ENCODE data around the gene CMSS1. TPM values are rescaled to one million over a fixed set of nuclear protein-coding genes. Genes with fewer than 3 reads are reported as not detected.

Gene CMSS1
- total RNA-seq, 1 donor from 2014 or later, result 17.3 TPM

GRCh38 chr3:100068826-100069225, 251.2 kb downstream of the CMSS1 start:
- Histone ChIP-seq H3K9me3 (no peaks in the 10 kb centered on the region), H3K27ac (no peak overlapping the region), H3K4me1 (peaks cover 35% of the 10 kb centered on the region), H3K27me3 (ENCODE audit: low read depth) (no peaks in the 10 kb centered on the region), H3K4me3 (no peak overlapping the region), H3K36me3 (no peaks in the 10 kb centered on the region)
- DNase-seq (peak; percentile 83), ATAC-seq (peak; percentile 93)
- intact Hi-C loops (cut with DNase I), result loop anchor here (10.0 kb wide), 1 partner anchor 186 kb away; no protein-coding TSS in a partner anchor
- TF ChIP-seq CTCF (IDR thresholded peaks at IDR 0.05), result peak; percentile 80

- H3K4me1 ChIP-seq, result peaks cover 35% of the 10 kb centered on the region
- no peak for TF ChIP-seq CTCF (IDR thresholded peaks at IDR 0.05)
- intact Hi-C loops (cut with DNase I), result loop anchor here (10.0 kb wide), 1 partner anchor 185 kb away; no protein-coding TSS in a partner anchor
- H3K36me3 ChIP-seq, result no peaks in the 10 kb centered on the region
- no peaks in the 10 kb centered on the region for H3K9me3 ChIP-seq
- H3K27ac ChIP-seq, result no peak overlapping the region
- no peak overlapping the region for H3K4me3 ChIP-seq
- no peaks in the 10 kb centered on the region for H3K27me3 ChIP-seq (ENCODE audit: low read depth)
- ATAC-seq (no peak), DNase-seq (no peak)
These were observed 251.8 kb downstream of the CMSS1 start for GRCh38 chr3:100069472-100069871.

- Histone ChIP-seq H3K27me3 (ENCODE audit: low read depth) (no peaks in the 10 kb centered on the region), H3K36me3 (no peaks in the 10 kb centered on the region), H3K9me3 (no peaks in the 10 kb centered on the region), H3K27ac (no peak overlapping the region), H3K4me1 (peaks cover 46% of the 10 kb centered on the region), H3K4me3 (no peak overlapping the region)
- TF ChIP-seq CTCF (IDR thresholded peaks at IDR 0.05), result no peak
- DNase-seq (no peak), ATAC-seq (peak in 1 of 2 donors; percentile 39)
- intact Hi-C loops (cut with DNase I), result no loop called here
These were observed 254.8 kb downstream of the CMSS1 start for GRCh38 chr3:100072326-100073048.

- no peak for ATAC-seq
- intact Hi-C loops (cut with DNase I), result no loop called here
- peak overlapping the region; percentile 27 for H3K27ac ChIP-seq
These were observed 255.5 kb downstream of the CMSS1 start for GRCh38 chr3:100073049-100073713.

More at GRCh38 chr3:100073049-100073713, 255.5 kb downstream of the CMSS1 start:
- no peak for DNase-seq
- no peak for TF ChIP-seq CTCF (IDR thresholded peaks at IDR 0.05)
- H3K36me3 ChIP-seq, result no peaks in the 10 kb centered on the region
- H3K27me3 ChIP-seq (ENCODE audit: low read depth), result no peaks in the 10 kb centered on the region
- H3K4me1 ChIP-seq, result peaks cover 46% of the 10 kb centered on the region
- no peaks in the 10 kb centered on the region for H3K9me3 ChIP-seq
- no peak overlapping the region for H3K4me3 ChIP-seq

All from lower lobe of right lung (tissue), 2 donors.